ENCODE results near the gene DERA. TPM values are rescaled to one million over a fixed set of nuclear protein-coding genes. Genes with fewer than 3 reads are reported as not detected.

Gene DERA
- total and polyA plus RNA-seq, 2 of the 13 experiments (the other 11 are each of a cell fraction or from before 2014, with no cell fraction given): 24.0 to 51.3 TPM

- TF ChIP-seq BCLAF1 (IDR thresholded peaks at IDR 0.05) (no peak), ZNF337 (CRISPR knock-in tag; IDR thresholded peaks at IDR 0.05; ENCODE audit: borderline replicate concordance, low read depth) (no peak), ZBTB26 (CRISPR knock-in tag; IDR thresholded peaks at IDR 0.05; ENCODE audit: borderline replicate concordance) (no peak), ATRX (CRISPR knock-in tag; IDR thresholded peaks at IDR 0.05; ENCODE audit: borderline replicate concordance) (no peak), REXO4 (CRISPR knock-in tag; IDR thresholded peaks at IDR 0.05; ENCODE audit: borderline replicate concordance) (no peak), RFXANK (CRISPR knock-in tag; IDR thresholded peaks at IDR 0.05) (no peak), MBD4 (IDR thresholded peaks at IDR 0.05; ENCODE audit: borderline replicate concordance, low read length) (no peak), AGO1 (IDR thresholded peaks at IDR 0.05; ENCODE audit: low read depth, low read length, poor library complexity, severe bottlenecking) (no peak), SNAI1 (CRISPR knock-in tag; IDR thresholded peaks at IDR 0.05; ENCODE audit: borderline replicate concordance) (no peak), JARID2 (CRISPR knock-in tag; IDR thresholded peaks at IDR 0.05; ENCODE audit: insufficient replicate concordance) (no peak), MATR3 (CRISPR knock-in tag; IDR thresholded peaks at IDR 0.05) (no peak), DR1 (CRISPR knock-in tag; IDR thresholded peaks at IDR 0.05) (no peak), ZNF256 (CRISPR knock-in tag; conservative IDR thresholded peaks at IDR 0.05) (no peak), IKZF1 (IDR thresholded peaks at IDR 0.05) (no peak), ZFP37 (CRISPR knock-in tag; IDR thresholded peaks at IDR 0.05; ENCODE audit: borderline replicate concordance) (no peak), NCOA1 (CRISPR knock-in tag; IDR thresholded peaks at IDR 0.05) (no peak), POLR2AphosphoS5 (IDR thresholded peaks at IDR 0.05; ENCODE audit: low read depth, low read length) (peak; percentile 42; the same call in 1 of the 2 replicates), IRF1 (CRISPR knock-in tag; IDR thresholded peaks at IDR 0.05; ENCODE audit: low read depth) (no peak), IKZF4 (CRISPR knock-in tag; IDR thresholded peaks at IDR 0.05; ENCODE audit: borderline replicate concordance, low read depth, not compliant biosample characterization) (peak; percentile 34), TCF12 (IDR thresholded peaks at IDR 0.05) (no peak), TCF12 (CRISPR knock-in tag; IDR thresholded peaks at IDR 0.05) (0 out of 2 replicates have a peak, but pooled peaks have one; percentile 27), KAT7 (CRISPR knock-in tag; IDR thresholded peaks at IDR 0.05; ENCODE audit: borderline replicate concordance) (peak; percentile 67; the same call in 1 of the 2 replicates), MAFK (conservative IDR thresholded peaks at IDR 0.05 in 1 of 2, IDR thresholded peaks at IDR 0.05 in 1 of 2; ENCODE audit: low read length in 2 of 2) (no peak)
- TF ChIP-seq, protein P1, sequence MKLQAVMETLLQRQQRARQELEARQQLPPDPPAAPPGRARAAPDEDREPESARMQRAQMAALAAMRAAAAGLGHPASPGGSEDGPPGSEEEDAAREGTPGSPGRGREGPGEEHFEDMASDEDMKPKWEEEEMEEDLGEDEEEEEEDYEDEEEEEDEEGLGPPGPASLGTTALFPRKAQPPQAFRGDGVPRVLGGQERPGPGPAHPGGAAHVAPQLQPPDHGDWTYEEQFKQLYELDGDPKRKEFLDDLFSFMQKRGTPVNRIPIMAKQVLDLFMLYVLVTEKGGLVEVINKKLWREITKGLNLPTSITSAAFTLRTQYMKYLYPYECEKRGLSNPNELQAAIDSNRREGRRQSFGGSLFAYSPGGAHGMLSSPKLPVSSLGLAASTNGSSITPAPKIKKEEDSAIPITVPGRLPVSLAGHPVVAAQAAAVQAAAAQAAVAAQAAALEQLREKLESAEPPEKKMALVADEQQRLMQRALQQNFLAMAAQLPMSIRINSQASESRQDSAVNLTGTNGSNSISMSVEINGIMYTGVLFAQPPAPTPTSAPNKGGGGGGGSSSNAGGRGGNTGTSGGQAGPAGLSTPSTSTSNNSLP (IDR thresholded peaks at IDR 0.05; ENCODE audit: low read depth, low read length): no peak
Measured at GRCh38 chr12:15910864-15911721, at the start of gene DERA (continued).

All from HepG2 (cell line).